GM18867 (cell line): Measurements from ENCODE around the gene DNAI2.

ENCODE experiments used
- ATAC-seq: cut with Tn5 transposase; IDR thresholded peaks from one replicate; pipeline ENCODE4 v1.9.1; 2021; ENCODE audit warnings: mild to moderate bottlenecking, moderate library complexity; ENCODE audit not compliant: unreplicated experiment

DNAI2 gene

DNA sequence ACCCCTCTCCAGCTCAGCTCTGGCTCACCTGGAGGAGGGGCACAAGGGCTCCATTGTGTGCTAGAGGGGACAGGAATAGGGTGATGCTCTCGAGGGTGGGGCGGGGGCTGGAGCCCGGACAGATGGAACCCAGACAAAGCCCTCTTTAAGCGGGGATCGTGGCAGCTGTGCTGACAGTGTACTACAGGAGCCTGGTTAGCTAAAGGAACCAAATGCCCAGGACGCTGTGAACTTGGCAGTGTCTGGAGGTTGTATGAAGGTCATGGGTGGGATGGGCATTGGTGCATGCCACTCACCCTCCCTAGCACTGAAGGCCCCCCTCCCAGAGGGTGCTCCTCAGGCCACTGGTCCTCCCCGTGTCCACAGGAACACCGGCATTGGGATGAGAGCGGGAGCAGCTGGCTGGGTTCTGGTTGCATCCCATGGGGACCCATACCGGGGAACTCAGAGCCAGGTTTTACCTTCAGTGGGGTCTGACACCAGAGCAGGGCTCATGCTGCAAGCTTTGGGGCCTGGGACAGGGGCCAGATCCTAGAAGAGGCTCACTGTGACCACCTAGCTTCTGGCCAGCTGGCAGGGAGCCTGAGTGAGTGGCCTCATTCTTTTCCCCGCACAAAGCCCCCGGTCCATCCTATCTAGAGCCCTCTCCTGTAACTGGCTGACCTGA is 63.9 kb downstream of the DNAI2 start:
- no peak for ATAC-seq

DNA sequence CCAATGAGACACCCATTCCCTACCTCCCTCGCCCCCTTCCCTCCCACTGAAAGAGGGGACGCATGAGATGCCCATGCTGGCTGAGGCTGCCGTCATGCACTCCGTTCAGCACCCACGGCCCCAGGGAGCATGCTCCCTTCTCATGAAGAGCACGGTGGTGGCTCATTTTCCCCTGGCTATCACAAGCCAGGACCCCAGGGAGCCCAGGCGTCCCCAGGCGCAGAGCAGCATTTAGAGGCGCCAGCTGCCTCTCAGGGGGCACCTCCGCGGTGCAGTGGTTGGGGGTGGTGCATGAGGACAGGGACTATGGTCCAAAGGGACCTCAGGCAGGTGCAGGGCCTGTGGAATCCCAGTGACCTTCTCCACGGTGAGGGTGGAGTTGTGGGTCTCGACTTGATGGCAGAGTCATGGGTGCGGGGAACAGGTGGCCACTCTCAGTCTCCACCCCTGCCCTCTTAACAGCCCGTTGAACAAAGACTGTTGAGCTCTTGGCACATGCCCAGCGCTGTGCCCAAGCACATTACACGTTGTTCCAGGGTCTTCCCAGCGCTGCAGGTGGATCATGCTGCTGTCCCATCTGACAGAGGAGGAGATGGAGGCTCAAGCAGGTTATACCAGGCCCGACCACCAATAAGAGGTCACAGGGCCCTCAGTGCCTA is 65.6 kb downstream of the DNAI2 start:
- ATAC-seq = no peak

DNA sequence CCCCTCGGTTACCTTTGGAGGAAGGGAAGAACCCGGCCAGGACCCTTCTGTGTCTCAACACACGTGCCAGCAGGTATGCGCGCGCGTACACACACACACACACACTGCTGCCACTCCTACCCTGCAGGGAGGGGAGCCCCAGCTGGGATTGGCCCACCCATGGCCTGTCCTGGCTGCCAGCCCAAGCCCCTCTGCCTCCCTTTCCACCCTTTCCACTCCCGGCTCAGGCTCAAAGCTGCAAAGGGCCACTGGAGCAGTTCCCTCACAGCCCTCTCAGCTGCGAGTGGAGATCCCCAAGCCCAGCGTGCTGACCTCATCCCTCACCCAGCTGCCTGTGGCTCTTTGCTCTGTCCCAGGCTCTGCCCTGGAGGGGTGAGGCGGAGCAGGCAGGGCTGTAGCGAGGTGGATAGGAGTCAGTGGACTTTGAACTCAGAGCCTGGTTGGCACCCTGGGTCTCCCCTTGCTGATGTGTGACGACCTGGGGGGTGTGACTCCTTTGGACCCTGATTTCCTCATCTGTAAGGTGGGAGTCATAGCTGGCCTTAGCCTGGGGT is 66.5 kb downstream of the DNAI2 start:
- ATAC-seq = no peak

DNA sequence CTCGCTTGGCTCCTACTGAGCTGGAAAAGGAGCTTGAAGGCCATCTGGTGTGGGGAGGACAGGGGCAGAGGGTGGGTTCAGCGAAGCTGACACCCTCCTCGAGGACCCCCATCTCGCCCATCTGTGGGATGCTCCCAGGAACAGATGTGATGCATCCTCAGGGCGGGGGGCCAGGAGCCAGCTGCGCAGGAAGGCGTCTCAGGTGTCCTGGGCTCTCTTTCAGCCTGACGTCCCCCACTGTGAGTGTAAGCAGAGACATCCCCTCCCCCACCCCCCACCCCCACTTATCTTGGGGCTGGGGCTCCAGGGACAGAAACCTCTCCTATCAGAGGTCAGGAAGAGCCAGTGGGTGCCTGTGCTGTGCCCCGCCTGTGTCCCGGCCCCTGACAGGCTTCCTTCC is 68.2 kb downstream of the DNAI2 start:
- no peak for ATAC-seq

DNA sequence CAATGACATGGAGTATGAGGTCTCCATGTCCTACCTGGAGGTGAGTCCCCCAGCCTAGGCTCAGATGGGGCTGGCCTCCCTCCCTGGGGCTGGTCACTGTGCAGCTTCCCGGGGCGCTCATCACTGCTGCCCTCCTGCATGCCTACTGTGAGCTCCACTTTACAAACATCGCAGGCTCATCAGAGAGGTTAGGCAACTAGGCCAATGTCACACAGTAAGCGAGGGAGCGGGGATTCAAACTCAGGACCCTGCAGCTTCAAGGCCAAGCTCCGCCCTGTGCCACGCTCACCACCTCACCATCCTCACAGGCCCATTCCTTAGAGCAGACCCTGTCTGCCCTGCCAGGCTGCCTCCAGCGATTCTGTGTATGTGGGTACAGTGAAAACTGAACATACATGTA is 69.1 kb downstream of the DNAI2 start:
- no peak for ATAC-seq

DNA sequence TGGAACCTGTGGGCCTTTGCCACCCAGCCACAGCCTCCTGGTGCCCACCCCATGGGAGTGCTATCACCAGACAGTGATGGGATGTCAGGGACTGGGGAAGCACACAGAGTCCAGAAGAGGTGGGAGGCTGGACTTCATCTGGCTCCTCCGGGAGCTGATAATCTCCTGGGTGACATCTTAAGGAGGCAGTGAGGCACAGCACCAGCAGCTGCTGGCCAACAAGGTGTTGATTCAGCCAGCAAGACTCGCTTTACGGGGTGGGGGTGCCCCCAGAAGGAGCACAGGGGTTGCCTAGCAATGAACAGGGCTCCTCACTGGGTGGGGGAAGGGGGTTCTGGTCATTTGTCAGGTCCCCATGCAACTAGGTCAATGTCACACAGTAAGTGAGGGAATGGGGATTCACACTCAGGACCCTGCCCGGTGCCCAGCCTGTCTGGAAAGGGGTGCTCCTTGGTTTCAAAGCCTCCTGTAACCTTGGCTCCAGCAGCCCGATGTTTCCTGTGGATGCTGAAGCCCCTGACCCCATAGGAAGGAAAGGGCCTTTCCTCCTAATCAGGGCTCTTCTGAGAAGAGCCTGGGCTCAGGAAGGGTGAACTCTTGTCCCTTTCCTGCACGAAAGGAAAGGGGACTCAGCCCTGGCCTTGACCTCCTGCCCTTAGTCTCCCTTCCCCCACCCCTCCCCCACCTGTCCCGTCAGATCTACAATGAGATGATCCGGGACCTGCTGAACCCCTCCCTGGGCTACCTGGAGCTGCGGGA is 69.7 kb downstream of the DNAI2 start:
- ATAC-seq = no peak

DNA sequence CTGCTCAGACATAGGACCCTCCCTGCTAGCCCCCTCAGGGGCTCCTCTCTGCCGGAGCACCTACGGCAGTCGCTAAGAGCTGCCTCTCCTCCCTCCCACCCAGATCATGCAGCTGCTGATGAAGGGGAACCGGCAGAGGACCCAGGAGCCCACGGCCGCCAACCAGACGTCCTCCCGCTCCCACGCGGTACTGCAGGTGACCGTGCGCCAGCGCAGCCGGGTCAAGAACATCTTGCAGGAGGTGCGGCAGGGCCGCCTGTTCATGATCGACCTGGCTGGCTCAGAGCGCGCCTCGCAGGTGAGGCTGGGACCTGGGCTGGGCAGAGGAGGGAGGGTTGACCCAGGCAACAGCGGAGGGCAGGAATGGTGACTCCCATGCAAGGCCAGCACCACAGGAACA is 70.6 kb downstream of the DNAI2 start:
- ATAC-seq = no peak

DNA sequence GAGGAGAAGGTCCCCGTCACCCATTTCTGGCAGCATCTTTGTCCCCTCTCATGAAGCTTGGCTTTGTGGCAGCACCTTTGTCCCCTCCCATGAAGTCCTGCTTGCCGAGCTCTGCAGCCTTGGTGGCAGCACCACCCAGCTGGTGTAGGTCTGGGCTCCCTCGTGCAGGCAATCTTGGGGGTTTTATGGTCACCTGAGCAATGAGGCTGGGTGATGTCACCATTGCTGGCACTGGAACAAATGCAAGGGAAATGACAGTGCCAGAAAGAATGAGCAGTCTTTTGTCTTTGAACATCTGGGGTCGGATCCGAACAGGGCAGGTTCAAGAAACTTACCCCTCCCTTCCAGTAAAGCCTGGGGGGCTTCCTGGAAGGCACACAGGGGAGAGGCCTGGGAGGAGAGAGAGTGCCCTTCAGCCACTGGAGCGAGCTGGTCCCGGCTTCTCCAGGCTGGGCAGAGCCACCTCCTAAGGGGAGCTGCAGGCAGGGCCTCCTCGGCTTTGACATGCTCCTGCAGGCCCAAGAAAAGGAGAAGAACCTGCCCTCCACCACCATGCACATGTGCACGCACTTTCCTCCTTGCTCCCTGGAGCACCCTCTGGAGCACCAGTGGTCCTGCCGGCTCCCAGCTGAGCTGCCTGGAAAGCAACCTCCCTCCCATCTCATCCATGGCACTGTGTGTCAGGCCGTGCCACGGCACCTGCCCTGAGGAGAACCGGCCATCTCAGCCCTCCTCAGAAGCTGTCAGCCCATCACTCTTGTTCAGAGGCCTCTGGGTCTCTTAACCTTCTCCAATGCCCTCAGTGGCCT is 71.6 kb downstream of the DNAI2 start:
- no peak for ATAC-seq

DNA sequence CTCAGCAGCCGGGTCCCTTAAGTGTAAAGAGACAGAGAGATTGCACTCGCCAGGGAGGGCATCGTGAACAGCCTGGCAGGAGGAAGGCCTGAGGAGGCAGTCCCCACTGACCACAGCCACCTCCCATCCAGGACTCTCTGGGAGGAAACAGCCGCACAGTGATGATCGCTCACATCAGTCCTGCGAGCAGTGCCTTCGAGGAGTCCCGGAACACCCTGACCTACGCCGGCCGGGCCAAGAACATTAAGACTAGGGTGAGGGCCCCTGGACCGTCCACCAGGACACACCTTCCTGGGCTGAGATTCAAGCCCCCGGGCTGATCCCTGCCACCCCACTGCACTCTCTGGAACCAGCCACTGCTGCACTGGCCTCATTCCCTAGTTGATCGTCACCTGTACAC is 73.6 kb downstream of the DNAI2 start:
- no peak for ATAC-seq

DNA sequence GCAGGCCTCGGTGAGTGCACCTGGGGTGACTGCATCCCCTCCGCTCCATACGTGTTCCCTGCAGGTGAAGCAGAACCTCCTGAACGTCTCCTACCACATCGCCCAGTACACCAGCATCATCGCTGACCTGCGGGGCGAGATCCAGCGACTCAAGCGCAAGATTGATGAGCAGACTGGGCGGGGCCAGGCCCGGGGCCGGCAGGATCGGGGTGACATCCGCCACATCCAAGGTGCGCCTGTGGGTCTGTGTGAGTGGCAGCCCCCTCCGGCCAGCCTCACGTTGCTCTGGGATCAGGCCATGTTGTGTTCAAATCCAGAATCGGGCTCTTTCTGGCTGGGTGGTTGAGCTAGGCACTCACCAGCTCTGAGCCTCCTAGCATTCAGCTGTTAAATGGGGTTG is 75.1 kb downstream of the DNAI2 start:
- no peak for ATAC-seq

DNA sequence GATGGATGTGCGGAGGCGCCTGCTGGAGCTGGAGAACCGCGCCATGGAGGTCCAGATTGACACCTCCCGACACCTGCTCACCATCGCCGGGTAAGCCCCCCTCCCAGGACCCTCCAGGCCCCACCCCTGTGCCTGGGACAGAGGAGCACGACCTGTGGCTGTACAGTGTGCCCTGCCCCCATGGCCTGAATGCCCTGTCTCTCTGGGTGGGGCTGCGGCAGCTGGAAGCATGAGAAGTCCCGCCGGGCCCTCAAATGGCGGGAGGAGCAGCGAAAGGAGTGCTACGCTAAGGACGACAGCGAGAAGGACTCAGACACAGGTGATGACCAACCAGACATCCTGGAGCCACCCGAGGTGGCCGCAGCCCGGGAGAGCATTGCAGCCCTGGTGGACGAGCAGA is 76.5 kb downstream of the DNAI2 start:
- no peak for ATAC-seq

DNA sequence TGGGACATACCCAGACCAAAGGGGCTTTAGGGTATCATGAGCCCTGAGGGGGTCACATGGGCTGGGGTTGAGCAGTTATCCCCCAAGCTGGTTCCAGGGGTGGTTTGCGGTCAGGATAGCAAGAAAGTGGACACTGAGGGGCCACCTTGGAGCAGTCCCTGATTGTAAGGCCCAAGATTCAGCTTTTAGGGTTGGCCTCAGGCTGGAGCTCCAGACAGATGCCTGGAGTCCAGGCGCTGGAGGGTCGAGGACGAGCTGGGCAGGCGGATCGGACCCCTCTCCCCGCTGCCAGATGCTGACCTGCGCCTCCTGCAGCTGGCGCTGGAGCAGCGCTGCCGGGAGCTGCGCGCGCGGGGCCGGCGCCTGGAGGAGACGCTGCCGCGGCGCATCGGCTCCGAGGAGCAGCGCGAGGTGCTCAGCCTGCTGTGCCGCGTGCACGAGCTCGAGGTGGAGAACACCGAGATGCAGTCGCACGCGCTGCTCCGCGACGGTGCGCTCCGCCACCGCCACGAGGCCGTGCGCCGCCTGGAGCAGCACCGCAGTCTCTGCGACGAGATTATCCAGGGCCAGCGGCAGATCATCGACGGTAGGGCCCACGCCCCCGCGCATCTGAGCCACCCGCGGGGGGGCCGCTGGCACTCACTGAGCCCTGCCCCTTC is 77.6 kb downstream of the DNAI2 start:
- ATAC-seq = no peak

DNA sequence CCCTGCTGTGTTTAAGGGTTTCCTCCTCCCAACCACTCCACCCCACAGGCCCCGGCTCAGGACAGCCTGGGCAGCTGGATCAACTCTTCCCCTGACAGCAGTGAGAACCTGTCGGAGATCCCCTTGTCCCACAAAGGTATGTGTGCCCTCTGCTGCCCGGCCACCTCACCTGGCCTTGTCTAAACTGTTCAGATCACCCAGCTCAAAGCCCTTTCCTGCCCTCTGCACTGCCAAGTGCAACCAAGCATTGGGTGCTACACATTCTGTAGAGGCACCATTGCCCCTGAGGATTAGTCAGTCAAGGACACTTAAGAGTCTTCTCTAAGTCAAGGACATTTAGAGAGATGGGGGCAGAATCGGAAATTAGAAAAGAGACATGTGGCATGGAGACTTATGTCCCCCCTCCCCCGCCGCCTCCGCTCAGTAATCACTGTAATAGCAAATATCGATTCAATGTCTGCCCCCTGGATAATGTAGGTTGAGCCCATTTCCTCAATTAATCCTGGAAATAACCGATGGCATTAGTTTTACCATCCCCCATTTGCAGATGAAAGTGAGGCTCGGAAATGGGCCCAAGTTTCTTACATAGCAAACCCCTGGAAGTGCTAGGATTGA is 79.5 kb downstream of the DNAI2 start:
- no peak for ATAC-seq

DNA sequence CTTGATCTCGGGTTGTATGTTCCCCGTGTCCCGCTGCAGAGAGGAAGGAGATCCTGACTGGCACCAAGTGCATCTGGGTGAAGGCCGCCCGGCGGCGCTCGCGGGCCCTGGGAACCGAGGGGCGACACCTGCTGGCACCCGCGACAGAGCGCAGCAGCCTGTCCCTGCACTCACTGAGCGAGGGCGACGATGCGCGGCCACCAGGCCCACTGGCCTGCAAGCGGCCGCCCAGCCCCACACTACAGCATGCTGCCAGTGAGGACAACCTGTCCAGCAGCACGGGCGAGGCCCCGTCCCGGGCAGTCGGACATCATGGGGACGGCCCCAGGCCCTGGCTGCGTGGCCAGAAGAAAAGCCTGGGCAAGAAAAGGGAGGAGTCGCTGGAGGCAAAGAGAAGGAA is 80.1 kb downstream of the DNAI2 start:
- ATAC-seq = no peak

DNA sequence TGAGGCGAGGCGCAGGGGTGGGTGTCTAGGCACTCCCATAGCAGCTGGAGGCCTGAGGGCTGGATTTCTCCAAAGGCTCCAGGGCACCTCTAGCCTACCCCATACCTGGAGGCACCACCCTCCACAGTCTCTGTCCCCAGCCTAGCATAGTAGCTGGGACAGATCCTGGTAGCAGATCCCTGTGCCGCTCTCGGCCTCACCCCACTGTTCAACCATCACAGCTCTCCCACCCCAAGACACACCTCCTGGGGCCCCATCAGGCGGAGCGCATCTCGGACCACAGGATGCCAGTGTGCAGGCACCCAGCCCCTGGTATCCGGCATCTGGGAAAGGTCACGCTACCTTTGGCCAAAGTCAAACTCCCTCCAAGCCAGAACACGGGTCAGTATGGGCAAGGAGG is 80.5 kb downstream of the DNAI2 start:
- no peak for ATAC-seq

DNA sequence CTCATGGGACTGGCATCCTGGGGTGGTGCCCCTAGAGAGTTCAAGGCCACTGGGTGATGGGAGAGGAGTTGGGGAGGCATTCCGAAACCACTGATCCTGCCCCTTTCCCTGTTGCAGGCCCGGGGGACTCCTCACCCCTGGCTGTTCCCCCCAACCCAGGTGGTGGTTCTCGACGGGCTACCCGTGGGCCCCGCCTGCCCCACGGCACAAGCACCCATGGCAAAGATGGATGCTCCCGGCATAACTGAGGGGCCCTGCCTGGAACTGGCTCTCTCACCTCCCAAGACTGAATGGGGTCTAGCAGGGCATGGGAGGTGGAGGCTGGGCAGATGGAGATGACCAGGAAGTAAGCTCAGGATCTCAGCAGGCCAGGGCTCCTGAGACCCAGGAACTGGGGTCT is 81.0 kb downstream of the DNAI2 start:
- no peak for ATAC-seq

DNA sequence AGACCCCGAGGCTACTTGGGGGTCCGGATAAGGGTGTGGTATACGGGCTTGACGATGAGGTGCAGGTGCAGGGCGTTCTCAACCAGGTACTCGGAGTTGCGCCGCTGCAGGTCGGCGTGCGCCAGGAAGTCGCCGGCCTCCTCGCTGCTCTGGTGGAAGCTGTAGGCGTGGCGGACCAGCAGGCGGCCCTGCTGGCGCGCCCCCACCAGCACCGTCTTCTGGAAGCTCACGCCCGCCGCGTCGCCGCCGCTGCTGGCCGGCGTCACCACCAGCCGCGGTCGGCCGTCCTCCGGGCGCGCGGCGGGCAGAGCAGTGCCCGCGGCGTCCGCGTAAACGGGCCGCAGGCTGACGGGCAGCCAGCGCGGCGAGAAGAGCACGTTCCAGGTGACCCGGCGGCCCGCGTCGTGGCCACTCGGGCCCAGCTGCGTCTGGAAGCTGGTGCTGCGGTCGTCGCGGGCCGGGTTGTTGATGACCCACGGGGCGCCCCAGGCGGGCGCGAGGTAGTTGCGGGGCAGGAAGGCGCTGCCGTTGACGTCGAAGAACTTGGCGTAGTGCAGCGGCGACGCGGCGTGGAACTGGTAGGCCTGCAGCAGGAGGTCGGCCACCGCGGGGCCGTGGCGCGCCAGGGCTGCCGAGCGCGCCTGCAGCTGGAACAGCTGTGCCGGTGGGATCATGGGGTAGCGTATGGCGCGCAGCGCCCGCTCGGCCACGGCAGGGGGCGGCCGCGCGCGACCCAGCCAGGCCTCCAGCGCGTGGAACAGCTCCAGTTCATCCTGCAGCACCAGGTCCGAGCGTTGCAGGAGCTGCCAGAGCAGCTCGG is 82.8 kb downstream of the DNAI2 start:
- ATAC-seq = no peak

DNA sequence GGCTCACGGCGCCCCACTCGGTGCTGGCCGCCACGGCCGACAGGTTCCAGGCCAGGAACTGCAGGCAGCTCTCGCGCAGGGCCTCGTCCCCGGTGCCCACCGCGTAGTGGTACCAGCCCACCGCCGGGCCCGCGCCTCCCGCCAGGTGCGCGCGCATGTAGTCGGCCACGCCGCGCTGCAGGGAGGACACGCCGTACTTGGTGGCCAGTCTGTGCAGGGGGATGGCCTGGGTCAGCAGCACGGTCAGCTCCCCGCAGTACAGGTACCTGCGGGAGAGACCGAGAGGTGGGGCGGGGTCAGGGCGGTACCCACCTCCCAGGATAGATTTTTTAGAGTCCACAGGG is 83.4 kb downstream of the DNAI2 start:
- ATAC-seq = no peak

DNA sequence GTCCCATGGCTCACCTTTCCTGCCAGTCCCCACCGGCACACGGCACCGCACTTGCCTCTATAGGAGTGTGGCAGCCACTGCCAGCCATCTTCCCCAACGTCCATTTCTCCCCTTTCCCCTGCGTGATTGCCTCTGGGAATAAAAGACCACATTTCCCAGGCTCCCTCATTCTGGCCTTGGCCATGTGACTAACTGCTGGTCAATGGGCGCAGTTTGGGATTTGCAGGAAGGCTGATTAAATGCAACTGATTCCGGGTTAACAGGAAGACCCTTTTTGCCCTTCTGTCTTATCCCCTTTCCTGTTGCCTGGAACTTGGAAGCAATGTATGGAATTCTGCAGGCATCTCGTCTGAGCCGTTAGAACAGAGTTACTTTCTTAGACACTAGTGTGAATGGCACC is 84.7 kb downstream of the DNAI2 start:
- ATAC-seq = no peak
